ENCODE results near the gene DGKI. TPM values are rescaled to one million over a fixed set of nuclear protein-coding genes. Genes with fewer than 3 reads are reported as not detected.

The DGKI gene
- total RNA-seq, 1 experiment from 2014 or later: not detected

DNA sequence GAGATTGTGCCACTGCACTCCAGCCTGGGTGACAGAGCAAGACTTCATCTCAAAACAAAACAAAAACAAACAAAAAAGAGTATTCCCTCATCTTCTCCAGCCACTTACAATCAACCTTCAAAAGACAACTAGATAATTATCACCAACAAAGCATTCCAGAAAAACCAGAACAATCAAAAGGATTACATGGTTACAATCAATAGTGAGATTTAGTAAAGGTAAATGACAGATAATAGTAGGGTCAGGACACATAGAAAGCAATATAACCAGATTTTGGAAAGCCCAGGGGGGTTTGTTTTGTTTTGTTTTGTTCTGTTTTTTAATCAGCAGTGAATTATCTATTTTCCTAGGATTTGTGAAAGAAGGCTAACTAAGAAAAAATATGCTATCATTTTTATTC, 412.2 kb downstream of the DGKI start:
- TF ChIP-seq, protein P1, sequence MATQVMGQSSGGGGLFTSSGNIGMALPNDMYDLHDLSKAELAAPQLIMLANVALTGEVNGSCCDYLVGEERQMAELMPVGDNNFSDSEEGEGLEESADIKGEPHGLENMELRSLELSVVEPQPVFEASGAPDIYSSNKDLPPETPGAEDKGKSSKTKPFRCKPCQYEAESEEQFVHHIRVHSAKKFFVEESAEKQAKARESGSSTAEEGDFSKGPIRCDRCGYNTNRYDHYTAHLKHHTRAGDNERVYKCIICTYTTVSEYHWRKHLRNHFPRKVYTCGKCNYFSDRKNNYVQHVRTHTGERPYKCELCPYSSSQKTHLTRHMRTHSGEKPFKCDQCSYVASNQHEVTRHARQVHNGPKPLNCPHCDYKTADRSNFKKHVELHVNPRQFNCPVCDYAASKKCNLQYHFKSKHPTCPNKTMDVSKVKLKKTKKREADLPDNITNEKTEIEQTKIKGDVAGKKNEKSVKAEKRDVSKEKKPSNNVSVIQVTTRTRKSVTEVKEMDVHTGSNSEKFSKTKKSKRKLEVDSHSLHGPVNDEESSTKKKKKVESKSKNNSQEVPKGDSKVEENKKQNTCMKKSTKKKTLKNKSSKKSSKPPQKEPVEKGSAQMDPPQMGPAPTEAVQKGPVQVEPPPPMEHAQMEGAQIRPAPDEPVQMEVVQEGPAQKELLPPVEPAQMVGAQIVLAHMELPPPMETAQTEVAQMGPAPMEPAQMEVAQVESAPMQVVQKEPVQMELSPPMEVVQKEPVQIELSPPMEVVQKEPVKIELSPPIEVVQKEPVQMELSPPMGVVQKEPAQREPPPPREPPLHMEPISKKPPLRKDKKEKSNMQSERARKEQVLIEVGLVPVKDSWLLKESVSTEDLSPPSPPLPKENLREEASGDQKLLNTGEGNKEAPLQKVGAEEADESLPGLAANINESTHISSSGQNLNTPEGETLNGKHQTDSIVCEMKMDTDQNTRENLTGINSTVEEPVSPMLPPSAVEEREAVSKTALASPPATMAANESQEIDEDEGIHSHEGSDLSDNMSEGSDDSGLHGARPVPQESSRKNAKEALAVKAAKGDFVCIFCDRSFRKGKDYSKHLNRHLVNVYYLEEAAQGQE (IDR thresholded peaks at IDR 0.05; ENCODE audit: insufficient read depth in 1 of 2, low read depth in 2 of 2, low read length in 1 of 2): no peak
- TF ChIP-seq SIN3A (IDR thresholded peaks at IDR 0.05; ENCODE audit: borderline replicate concordance, insufficient read depth, low read depth, low read length) (no peak), TCF7L2 (IDR thresholded peaks at IDR 0.05; ENCODE audit: low read depth, low read length) (no peak), POLR2AphosphoS5 (IDR thresholded peaks at IDR 0.05; ENCODE audit: low read depth, low read length) (no peak)
- TF ChIP-seq, protein P2, sequence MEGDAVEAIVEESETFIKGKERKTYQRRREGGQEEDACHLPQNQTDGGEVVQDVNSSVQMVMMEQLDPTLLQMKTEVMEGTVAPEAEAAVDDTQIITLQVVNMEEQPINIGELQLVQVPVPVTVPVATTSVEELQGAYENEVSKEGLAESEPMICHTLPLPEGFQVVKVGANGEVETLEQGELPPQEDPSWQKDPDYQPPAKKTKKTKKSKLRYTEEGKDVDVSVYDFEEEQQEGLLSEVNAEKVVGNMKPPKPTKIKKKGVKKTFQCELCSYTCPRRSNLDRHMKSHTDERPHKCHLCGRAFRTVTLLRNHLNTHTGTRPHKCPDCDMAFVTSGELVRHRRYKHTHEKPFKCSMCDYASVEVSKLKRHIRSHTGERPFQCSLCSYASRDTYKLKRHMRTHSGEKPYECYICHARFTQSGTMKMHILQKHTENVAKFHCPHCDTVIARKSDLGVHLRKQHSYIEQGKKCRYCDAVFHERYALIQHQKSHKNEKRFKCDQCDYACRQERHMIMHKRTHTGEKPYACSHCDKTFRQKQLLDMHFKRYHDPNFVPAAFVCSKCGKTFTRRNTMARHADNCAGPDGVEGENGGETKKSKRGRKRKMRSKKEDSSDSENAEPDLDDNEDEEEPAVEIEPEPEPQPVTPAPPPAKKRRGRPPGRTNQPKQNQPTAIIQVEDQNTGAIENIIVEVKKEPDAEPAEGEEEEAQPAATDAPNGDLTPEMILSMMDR (IDR thresholded peaks at IDR 0.05): no peak
- ATAC-seq (no peak), DNase-seq (ENCODE audit: low read depth, low spot score) (no peak)
- ChIA-PET CTCF (no interaction called here), POLR2A (no interaction called here)
- no peak overlapping the region for H3K4me3 ChIP-seq (ENCODE audit: low read depth in 2 of 2, low read length in 2 of 2)
- no peak overlapping the region for H3K27ac ChIP-seq (ENCODE audit: low read length)
- intact Hi-C loops (cut with micrococcal nuclease; ENCODE audit: unreplicated experiment) (no loop called here), in situ Hi-C loops (cut with HindIII; ENCODE audit: low pct_unique_long_range_greater_than_20kb, low sequenced_read_pairs) (no loop called here)
- H3K9me3 ChIP-seq (ENCODE audit: control insufficient read depth, insufficient read depth, low read depth, low read length): no peaks in the 10 kb centered on the region
- H3K4me1 ChIP-seq (ENCODE audit: control insufficient read depth, insufficient read depth, low read length): no peaks in the 10 kb centered on the region
- BruUV-seq (replicated peaks): no TSS peak
- H3K36me3 ChIP-seq (ENCODE audit: control insufficient read depth, insufficient read depth, low read length): no peaks in the 10 kb centered on the region
- H3K27me3 ChIP-seq (ENCODE audit: control insufficient read depth, insufficient read depth, low read length): no peaks in the 10 kb centered on the region

DNA sequence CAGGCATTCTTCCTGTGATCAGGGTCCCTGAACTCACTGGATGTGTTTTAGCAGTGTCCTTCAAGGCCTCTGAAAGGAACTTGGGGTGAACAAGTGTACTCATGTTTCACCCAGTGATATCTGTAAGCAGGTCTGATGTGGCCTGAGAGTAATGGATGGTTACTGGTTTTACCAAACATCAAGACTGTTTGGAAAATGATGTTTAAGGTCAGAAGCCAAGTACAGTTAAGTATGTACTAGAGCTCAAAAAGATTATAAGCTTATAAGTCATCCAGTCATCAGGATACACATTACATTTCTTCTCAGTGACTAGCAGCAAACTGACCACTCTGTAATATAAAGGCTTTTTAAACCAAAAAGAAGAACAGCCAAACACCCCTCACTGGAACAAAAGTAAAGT, 423.5 kb downstream of the DGKI start:
- Histone ChIP-seq H3K4me3 (ENCODE audit: low read depth in 2 of 2, low read length in 2 of 2) (no peak overlapping the region), H3K9me3 (ENCODE audit: control insufficient read depth, insufficient read depth, low read depth, low read length) (no peaks in the 10 kb centered on the region), H3K27ac (ENCODE audit: low read length) (no peak overlapping the region), H3K36me3 (ENCODE audit: control insufficient read depth, insufficient read depth, low read length) (no peaks in the 10 kb centered on the region), H3K4me1 (ENCODE audit: control insufficient read depth, insufficient read depth, low read length) (no peaks in the 10 kb centered on the region), H3K27me3 (ENCODE audit: control insufficient read depth, insufficient read depth, low read length) (no peaks in the 10 kb centered on the region)
- no TSS peak for BruUV-seq (replicated peaks)
- ATAC-seq: no peak
- TF ChIP-seq TCF7L2 (IDR thresholded peaks at IDR 0.05; ENCODE audit: low read depth, low read length) (no peak), POLR2AphosphoS5 (IDR thresholded peaks at IDR 0.05; ENCODE audit: low read depth, low read length) (no peak), SIN3A (IDR thresholded peaks at IDR 0.05; ENCODE audit: borderline replicate concordance, insufficient read depth, low read depth, low read length) (no peak)
- TF ChIP-seq, protein P2 (IDR thresholded peaks at IDR 0.05): no peak
- TF ChIP-seq, protein P1 (IDR thresholded peaks at IDR 0.05; ENCODE audit: insufficient read depth in 1 of 2, low read depth in 2 of 2, low read length in 1 of 2): no peak
- in situ Hi-C loops (cut with HindIII; ENCODE audit: low pct_unique_long_range_greater_than_20kb, low sequenced_read_pairs) (no loop called here), intact Hi-C loops (cut with micrococcal nuclease; ENCODE audit: unreplicated experiment) (no loop called here)
- CTCF ChIA-PET: no interaction called here
- no peak for DNase-seq (ENCODE audit: low read depth, low spot score)
- POLR2A ChIA-PET: no interaction called here
